NCI-H2196 (cell line): ENCODE results near the gene TRIL.

Source experiments
- DNase-seq: peaks from one replicate; lab custom pipeline; 2025; ENCODE audit not compliant: unreplicated experiment; lab: John Stamatoyannopoulos, UW

Gene TRIL

DNA sequence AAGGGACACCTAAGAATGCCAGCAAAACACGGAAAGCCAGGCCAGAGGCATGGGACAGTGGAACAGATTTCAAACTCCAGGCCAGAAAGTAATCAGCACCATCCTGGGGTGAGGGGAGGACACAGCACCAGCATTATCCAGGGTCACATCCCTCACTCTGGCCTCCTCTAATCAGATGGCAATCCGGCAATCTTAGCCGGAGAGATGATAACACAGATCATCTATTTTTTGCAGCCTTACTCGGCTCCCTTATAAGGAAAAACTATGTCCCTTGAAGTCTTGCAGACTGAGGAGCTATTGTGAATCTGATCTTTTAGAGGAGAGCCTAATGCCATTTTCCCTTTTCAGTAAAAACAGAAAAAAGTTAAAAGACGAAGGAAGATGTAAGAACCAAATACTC, 16.5 kb downstream of the TRIL start:
- no peak for DNase-seq

DNA sequence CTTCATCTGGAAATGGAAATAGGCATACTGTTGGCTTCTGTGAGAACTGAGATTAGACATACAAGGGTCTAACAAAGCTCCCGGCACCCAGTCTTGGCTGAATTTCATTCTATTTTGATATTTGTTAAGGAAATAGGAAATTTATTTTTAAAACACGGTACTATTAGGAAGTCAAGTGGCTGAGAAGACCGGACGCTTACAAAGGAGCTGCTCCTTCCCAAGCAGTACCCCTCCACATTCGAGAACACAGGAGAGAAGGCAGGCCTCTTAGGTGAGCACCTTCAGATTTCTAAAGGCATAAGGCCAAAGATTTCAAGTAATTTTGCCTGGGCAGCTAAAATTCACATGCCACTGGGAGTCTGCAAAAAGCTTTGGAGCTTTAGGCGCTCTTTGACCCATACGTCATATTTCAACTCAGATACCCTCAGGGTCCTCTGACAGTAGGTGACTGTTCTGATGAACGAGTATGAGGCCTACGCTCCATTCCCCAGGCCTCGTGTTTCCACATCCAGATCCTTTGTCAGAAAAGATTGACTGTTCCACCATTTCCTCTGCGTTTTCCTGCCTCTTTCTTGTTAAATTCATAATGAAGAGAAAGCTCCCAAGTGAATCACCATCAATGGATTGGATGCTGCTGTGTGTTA, 17.3 kb downstream of the TRIL start:
- DNase-seq, result no peak

DNA sequence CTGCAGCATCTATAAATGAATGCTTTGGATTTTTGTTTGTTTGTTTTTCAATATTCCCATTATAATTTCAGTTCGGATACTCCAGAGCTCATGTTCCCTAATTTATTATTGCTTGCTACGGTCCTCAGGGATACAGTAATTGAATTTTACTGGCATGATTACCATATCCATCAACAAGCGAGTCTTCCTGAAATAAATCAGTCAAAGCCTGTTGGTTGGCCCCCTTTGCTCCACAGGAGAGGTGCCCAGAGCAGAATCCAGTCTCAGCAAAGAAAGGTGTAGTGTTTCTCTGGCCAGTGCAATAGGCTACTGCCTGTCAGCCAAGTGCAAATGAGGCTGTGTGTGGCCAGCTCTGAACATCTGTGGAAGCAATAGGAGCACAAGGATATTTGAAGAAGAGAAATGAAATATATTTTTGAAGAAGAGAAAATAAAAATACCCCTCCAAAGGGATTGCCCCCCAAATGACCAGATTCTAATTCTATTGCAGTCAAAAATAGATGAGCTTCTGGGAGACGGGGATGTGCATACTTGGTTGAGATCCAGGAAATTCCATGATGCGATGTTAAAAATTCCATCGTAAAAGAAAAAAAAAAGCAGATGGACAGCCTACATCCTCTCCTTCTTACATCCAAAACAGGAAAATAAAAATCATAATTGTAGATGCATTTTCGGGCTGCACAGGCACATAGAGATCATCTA, 18.1 kb downstream of the TRIL start:
- no peak for DNase-seq

DNA sequence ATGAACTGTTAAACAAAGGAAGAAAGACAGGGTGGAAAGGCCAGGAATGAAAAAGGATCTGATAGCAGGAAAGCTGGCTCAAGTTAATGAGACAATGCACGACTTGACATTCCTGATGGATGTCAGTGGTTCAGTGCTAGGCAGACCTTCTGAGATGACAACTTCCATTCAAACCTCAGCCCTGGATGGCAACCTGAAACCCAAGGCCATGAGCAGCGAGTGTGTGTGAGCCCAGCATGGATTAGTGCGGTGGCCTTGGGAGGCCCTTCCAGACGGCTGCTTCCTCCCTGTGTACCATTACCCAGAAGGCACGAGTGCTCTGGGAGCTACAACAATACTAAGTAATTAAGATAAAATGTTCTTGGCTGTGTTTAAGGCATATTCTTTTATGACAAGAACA, 18.8 kb downstream of the TRIL start:
- no peak for DNase-seq

DNA sequence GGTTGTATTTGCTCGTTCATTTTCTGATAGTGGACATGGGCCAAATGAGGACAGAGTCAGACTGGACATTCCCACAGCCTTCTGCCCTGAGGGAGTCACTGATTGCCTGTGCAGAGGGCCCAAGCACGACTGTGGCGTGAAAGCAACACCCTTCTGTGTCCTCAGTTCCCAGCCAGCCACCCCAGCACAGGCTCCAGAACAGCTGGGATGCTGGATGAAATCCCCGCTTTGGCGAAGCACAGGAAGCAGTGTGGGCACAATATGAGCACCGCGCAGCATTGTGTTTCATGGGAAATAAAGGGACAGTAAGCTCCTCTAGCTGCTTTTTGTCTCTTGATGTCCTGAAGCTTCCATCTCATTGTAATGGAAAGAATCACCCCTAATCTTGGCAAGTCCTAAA, 20.5 kb downstream of the TRIL start:
- DNase-seq, result no peak

DNA sequence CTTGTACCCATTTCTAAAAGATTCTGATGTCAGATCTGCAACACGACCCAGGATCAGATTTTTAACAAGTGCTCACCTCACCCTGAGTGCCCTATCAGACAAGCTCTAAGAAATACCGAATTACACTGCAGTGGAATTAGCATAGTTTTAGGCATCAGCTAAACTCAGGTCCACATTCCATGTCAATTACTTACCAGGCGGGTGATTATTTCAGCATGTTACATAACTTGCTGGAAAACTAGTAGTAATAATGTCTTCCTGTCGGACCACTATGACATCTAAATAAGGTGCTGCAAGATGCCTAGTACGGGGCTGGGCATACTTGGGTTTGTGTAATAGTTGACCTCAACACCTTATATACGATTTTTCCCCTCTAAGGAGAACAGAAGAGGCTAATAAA, 21.0 kb downstream of the TRIL start:
- no peak for DNase-seq

DNA sequence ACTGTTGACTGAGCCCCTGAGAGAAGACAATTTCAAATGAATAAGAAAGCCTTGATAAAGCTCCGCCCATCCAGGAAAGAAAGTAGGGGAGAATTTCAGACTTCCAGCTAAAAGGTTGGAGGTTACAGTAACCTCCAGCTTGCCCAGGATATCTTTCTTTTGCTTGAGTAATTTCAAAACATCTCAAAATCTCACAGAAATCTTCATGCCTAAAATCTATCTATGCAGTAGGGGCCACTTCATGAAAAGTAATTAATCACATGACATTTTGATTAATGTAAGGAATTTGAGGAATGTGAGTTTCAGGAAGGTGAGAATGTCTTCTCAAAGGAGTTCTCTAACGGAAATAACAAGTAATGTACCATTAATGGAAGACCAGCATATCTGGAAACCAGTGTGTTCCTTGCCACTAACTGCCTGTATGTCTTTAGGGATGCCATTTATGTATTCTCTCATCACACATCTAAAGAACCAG, 24.2 kb downstream of the TRIL start:
- DNase-seq, result no peak

DNA sequence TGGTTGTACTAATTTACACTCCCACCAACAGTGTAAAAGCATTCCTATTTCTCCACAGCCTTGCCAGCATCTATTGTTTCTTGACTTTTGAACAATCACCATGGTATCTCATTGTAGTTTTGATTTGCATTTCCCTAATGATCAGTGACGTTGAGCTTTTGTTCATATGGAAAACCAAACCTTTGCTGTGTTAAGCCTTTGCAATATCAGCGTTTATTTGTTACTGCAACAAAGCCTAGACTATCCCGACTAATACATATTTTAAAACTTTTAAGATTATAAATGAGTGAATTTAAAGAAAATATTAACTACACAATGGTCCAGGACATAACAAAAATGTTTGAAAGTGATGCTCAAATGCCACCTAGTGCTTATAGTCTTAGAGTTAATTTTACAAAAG, 26.6 kb downstream of the TRIL start:
- no peak for DNase-seq

DNA sequence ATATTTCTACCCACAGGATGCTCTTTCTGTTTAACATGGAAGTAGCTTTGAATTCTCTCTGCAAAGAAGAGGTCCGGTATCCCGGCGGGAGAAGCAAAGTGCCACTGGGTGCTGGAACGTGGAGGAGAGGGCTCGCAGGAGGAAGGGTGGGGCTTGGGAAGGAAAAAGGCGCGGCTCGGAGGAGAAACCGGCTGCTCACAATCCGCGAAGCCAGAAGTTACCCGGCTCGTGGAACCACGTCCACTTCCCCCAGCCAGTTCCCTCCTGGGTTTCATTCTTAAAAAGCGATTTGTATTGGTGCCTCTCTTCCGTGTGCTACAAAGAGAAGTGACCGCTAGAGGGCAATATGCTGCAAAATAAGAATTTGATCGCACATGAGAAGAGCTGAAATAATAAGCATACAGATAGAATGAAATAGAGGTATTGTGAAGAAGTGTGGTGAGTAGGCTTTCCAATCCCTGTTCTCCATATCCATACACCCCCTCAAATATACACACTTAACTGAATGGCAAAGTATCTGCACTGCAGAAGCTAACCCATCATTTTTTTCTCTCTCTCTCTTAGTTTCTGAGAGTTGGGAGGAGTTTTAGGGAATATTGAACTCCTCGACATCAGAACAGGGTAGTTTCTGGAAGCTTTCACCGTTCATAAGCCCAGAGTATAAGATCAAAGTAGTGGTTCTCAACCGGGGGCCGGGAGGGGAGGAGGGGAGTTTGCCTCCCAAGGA, 31.1 kb downstream of the TRIL start:
- DNase-seq, result peak; percentile 85

DNA sequence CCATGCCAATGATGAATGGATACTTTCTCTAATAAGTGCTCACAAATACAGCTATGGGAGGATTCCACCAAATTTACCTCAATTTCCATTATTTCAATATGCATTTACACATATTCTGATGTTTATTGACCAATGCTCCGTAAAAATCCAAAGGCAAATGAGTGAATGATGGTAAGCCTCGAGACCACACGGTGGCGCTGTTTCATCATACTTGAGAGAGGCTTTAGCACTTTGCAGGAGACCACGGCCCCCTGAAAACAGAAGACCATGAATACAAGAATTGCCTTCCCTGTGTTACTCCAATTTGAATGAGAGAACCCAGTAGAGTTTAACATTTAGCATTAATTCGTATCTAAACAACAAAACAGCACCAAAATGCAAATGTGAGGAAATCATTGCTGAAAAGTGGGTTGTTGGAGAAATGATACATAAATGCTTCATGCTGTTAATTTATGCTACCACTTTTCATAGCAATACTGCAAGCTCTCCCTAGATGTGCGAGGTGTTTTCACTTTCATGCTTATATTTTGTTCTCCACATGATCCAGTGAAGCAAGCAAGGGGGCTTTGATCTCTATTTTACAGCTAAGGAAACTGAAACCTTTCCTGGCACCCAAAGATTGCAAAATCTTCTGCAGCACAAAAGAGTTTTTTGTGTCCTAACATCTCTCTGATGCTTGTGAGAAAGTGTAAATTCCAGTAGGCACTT, 35.4 kb downstream of the TRIL start:
- DNase-seq, result peak; percentile 83

DNA sequence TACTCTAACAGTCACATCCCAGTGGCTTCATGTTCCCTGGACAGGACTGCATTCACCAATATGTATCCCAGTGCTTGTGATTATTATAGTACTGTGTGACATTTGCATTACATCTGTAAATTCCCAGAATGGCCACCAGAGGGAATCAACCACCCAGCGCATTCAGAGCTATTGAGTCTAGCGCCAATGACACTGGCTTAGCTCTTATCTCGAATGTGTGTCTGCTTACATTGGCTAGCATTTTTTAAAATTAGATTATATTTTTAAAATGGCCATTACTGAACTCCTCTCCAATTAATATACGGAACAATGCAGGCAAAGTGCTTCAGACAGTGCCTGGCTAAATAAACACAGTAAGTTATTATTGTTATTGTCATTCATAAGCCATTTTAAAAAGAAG, 36.3 kb downstream of the TRIL start:
- DNase-seq, result peak; percentile 60

DNA sequence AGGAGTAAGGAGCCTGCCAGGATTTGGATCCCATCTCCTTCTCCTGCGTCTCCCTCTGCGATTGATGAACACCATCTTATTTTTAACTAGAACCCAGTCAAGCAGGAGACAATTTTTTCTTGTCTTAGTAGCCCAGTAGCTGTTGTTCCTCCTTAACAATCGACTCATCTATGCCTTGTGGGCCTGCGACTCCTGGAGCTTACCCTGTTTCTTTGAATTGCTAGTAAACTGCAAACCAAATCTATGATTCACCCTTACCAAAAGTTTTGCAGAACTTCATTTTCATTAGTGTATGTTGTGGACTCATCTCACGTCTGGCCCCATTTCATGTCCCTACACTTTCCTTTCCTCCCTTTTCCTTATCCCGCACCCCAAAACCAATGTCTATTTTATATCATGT, 37.7 kb downstream of the TRIL start:
- DNase-seq, result no peak

DNA sequence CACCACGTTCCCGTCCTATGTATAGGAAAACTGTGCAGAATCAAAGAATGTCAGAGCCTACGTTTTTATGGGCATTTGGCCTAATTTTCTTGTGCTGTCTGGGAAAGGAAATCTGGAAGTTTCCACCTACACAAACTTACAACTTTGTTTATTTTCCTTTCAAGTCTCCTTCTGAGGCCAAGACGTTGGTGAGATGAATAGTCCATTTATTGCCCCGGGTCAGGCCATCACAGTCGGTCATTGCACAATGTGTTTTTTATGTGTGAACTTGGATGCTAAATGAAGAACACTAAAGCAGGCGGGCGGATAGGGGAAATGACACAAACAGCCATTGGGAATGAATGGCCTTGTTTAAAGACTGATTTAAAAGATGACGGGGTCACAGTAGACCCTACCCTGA, 38.6 kb downstream of the TRIL start:
- no peak for DNase-seq

DNA sequence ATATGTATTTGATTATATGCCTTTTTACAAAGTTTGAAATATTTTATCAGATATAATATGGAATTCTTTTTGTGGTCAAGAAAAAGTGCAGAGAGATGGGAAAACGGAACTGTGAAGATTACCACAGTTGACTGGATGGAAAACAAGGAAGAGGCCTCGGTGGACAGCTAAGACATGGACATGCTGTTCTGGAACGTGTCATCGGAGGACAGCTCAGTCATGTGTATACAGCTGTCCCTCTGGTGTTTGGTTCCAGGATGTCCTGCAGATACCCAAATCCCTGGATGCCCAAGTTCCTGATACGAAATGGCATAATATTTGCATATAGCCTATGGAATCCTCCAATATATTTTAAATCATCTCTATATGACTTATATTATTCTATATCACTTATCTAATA, 49.4 kb downstream of the TRIL start:
- no peak for DNase-seq

DNA sequence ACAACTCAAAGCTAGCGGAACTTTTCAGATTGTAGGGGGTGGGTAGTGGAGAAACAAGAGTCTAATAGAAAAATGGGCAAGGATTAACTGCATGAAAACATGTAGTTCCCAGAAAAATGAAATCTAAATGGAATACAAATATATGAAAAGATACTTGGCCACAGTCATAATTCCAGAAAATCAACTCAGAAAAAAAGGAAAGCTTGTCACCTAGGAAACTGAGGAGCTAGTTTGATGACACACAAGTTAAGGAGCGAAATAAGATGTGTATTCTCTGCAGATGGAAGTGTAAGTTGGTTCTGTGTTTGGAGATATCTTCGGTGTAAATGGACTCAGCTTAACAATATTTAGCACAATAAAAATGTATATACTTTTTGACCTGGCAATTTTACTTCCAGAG, 52.7 kb downstream of the TRIL start:
- DNase-seq, result no peak

DNA sequence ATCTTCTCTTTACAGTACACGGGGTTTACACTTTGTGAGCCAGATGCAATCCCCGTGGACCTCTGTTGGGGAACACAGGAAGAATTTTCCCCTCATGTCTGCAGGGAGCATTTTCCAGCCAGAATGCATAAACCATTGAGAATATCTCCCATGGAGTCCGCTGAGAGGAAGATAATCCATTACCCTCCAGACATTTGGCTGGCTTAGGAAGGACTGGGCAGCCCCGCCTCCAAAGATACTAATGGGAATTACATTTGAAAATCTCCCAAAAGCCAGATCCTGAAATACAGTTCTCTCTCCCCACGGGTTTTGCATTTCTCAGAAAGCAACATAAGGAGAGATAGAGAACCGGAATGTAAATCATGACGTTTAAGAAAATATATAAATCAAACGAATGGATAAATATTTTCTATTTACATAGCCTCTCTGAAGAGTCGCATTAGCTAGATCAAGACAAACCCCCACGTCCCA, 53.5 kb downstream of the TRIL start:
- DNase-seq, result no peak

DNA sequence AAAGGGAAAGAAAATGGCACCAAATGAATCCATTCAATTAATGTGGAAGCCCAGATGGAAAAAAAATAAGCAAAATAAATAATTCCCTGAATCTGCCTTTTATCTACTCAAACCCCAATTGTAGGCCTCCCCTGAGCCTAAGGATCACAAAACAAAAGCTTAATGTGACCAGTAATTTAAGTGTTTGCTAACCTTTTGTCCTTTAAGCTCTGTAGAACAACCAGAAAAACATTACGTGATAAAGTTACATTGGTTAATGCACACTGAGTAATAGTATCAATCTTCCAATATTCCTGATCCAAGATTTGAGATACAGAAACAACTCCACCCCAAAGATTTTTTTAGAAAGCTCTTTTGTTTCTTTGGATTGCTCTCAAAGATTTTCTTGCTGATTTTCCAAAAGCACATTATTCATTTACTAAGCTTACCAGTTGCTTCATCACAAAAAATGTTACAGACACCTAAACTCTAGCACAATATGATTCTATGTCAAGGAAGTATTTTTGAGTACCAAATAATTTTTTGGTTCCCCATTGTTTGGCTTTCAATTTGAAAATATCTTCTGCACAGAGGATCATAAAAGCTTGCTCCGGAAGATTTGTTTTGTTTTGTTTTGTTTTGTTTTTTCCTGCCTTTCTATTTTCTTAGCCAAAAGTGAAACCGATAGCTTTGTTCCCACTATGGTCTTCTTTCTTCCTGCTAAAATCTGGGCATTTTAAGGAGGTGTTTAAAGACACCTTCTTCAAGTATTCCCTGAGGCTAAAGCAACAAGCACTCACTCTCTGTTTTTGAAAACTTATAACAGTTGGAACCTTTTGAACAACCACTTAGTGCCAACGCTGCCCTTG, 54.2 kb downstream of the TRIL start:
- DNase-seq, result no peak
